ENCODE results near the gene AVP. TPM values are rescaled to one million over a fixed set of nuclear protein-coding genes. Genes with fewer than 3 reads are reported as not detected.
"Not testable (repeated sequence)": the region's sequence is repeated elsewhere in the genome, so short reads cannot be mapped to it uniquely, and the experiment has no call there.

Gene AVP
- not detected for total RNA-seq

- no peak for ATAC-seq
Observed at GRCh38 chr20:3084283-3084985, at the start of gene AVP. Gene AVP, minus strand, starts transcription at chr20:3084724. Its CDS starts 50 bp downstream, at chr20:3084674.

GRCh38 chr20:3134151-3134550, 49.6 kb upstream of the AVP start:
- ATAC-seq, result no peak

DNA sequence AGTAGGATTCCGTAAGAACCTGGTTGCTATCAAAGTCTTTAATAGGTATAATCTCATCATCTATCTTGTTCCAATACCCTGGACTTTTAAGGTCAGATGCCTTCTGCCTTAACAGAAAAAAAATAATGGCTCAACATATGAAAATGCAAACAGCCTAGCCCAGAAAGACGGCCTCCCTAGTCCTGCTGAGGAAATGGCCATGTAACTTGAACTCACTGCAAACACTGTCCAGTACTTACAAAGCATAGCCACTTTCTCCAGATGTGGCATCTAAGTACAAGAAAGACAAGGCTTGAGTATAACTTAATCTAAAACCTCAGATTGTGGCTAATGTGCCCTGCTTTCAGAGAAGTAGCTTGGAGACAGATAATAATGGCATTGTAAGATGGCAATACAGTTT, 48.6 kb upstream of the AVP start:
- no peak for ATAC-seq

GRCh38 chr20:3130051-3130600, 45.6 kb upstream of the AVP start:
- ATAC-seq, result no peak

GRCh38 chr20:3129094-3129493, 44.6 kb upstream of the AVP start:
- ATAC-seq, result no peak

GRCh38 chr20:3128275-3128984, 43.9 kb upstream of the AVP start:
- ATAC-seq, result no peak

- no peak for ATAC-seq
Observed at GRCh38 chr20:3126527-3126859, 42.0 kb upstream of the AVP start.

GRCh38 chr20:3125776-3126526, 41.4 kb upstream of the AVP start:
- ATAC-seq, result not testable (repeated sequence)

DNA sequence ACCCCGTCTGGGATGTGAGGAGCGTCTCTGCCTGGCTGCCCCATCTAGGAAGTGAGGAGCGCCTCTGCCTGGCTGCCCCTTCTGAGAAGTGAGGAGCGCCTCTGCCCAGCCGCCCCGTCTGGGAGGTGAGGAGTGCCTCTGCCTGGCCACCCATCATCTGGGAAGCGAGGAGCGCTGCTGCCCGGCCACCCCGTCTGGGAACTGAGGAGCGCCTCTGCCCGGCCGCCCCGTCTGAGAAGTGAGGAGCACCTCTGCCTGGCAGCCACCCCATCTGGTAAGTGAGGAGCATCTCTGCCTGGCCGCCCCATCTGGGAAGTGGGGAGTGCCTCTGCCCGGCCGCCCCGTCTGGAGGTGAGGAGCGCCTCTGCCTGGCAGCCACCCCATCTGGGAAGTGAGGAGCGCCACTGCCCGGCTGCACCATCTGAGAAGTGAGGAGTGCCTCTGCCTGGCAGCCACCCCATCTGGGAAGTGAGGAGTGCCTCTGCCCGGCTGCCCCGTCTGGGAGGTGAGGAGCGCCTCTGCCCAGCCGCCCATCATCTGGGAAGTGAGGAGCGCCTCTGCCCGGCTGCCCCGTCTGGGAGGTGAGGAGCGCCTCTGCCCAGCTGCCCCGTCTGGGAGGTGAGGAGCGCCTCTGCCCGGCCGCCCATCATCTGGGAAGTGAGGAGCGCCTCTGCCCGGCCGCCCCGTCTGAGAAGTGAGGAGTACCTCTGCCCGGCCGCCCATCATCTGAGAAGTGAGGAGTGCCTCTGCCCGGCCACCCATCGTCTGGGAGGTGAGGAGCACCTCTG, 40.4 kb upstream of the AVP start:
- ATAC-seq, result not testable (repeated sequence)

DNA sequence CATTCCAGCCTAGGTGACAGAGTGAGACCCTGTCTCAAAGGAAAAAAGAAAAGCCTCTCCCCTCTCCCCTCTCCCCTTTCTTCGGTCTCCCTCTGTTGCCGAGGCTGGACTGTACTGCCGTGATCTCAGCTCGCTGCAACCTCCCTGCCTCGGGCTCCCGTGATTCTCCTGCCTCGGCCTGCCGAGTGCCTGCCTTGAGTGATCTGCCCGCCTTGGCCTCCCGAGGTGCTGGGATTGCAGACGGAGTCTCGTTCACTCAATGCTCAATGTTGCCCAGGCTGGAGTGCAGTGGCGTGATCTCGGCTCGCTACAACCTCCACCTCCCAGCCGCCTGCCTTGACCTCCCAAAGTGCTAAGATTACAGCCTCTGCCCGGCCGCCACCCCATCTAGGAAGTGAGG, 39.6 kb upstream of the AVP start:
- ATAC-seq, result not testable (repeated sequence)

GRCh38 chr20:3123542-3123941, 39.0 kb upstream of the AVP start:
- no peak for ATAC-seq

DNA sequence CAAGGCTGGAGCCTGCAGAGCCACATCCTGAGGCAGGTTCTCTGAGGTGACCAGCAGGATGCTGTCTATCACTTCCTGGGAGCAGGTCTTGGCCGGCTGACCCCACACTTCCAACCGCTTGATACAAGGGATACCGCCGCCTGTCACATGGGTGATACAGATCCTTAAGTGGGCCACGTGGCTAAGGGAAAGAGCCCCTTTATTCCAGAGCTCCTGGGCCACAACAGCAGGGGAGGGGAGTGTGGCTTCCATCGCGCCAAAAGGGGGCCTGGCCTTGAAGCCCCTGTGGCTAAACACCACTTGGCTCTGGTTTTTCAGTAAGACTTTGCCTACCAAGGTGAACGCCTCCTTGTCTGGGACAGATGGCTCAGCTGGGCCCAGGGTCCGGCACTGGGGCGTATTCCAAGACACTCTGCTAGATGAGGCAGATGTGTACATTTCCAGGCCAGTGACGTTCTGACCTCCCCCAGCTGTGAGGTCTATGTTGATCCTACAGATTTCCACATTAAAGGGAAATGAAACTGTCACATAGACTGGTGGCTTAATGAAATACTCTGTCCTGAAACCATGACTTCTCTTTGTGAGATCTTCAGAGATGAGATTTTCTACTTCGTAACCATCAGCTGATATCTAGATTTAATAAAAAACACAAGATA, 37.6 kb upstream of the AVP start:
- no peak for ATAC-seq

DNA sequence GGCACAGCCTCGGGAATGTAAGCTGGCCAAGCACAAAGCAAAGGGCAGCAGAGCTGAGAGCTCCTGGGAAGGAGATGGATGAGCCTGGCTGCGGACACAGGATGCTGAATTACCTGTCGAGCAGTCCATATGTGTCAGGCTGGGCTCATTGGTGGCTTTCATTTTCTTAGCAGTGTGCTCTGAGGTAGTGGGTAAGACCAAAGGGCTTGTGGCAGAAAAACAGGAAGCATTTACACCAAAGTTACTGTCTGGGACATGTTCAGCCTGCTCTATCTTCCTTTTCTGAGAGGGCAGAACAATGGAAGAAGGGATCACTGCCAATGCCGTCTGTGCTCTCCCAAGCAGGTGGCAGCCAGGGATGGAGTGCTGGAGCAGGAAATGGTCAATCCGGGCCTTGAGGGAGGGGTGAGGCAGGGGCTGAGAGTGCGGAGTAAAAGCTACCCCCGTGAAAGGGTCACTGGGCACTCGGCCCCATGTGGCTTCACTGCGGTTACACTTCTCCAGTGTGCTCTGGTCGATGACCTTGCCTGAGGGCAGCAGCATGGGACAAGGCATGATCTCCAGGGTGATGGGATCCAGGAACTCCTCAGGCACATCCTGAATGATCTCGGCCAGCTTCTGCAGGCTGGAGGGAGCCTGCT, 36.9 kb upstream of the AVP start:
- peak; percentile 30 for ATAC-seq

- no peak for ATAC-seq
Observed at GRCh38 chr20:3119044-3119443, 34.5 kb upstream of the AVP start.

DNA sequence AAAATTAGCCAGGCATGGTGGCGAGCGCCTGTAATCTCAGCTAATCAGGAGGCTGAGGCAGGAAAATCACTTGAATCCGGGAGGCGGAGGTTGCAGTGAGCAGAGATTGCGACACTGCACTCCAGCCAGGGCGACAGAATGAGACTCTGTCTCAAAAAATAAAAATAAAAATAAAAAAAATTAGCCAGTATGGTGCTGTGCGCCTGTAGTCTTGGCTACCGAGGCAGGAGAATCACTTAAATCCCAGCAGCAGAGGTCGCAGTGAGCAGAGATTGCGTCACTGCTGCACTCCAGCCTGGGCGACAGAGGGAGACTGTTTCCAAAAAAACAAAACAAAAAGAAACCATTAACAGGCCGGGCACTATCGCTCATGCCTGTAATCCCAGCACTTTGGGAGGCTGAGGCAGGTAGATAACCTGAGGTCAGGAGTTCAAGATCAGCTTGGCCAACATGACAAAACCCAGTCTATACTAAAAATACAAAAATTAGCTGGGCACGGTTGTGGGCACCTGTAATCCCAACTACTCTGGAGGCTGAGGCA, 33.4 kb upstream of the AVP start:
- ATAC-seq, result peak; percentile 65

DNA sequence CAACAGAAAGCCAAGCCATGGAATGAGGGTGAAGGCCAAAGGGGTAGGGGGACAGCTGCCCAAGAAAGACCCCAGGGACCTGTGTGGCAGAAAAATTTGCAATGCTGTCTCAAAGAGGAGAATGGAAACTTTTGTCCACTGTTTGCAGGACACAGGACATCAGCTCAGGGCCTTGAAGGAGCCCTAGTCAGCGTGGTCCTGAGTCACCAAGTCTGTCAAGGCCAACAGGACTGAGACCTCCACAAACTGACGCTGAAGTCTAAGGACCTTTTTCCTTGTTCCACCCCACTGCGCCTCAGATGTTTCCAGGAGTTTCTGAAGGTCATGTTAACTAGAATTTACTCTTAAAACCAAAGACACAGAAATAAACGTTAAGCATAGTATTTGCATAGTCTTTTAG, 31.8 kb upstream of the AVP start:
- no peak for ATAC-seq

DNA sequence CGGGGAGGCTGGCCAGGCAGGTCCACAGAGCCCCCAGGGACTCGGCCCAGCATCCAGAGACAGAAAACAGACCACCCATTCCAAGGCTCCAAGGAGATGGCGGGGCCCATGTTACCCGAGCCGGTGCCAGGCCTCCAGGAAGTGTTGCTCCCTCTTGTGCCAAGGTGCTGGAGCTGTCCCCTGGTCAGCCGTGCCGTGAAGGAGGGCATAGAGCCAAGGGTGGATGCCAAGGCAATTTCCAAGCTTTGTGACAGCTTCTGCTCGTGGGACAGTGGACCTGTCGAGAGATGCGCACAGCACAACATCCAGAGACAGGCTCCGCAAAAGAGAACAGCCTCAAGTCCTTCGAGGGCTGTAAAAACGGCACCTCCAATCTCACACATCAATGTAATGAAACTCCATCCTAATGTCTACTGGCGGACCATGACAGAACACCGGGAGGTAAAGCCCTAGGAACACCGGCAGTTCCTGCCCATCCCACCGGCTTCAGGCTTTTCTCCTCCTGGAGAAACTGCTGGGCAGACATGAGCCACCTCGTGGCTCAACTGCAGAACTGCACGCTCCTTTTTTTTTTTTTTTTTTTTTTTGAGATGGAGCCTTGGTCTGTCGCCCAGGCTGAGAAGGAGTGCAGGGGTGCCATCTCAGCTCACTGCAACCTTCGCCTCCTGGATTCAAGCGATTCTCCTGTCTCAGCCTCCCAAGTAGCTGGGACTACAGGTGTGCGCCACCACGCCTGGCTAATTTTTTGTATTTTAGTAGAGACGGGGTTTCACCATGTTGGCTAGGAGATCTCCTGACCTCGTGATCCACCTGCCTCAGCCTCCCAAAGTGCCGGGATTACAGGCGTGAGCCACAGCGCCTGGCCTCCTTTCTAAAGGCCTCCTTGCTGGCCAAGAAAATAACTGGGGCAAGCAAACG, 30.9 kb upstream of the AVP start:
- ATAC-seq, result peak; percentile 51

GRCh38 chr20:3111995-3112394, 27.5 kb upstream of the AVP start:
- ATAC-seq, result no peak

GRCh38 chr20:3111507-3111906, 27.0 kb upstream of the AVP start:
- no peak for ATAC-seq
